Measurements from ENCODE around the gene TMEM198.

Gene TMEM198

GRCh38 chr2:219545943-219546352 lies 2.1 kb downstream of the TMEM198 start:
- no peak for DNase-seq

- no peak for DNase-seq
These were observed 3.8 kb downstream of the TMEM198 start for GRCh38 chr2:219547621-219548020.

DNA sequence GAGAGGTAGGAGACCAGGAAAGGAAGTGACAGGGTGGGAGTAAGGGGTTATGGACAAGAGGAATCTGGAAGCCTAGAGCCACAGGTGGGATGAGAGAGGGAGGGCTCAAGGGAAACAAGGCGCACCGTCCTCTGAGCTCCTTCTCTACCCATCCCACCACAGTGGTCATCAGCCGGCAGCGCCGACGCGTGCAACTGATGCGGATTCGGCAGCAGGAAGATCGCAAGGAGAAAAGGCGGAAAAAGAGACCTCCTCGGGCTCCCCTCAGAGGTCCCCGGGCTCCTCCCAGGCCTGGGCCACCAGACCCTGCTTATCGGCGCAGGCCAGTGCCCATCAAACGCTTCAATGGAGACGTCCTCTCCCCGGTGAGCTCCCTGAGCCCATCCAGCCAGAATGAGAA lies 5.2 kb downstream of the TMEM198 start:
- DNase-seq: no peak

DNA sequence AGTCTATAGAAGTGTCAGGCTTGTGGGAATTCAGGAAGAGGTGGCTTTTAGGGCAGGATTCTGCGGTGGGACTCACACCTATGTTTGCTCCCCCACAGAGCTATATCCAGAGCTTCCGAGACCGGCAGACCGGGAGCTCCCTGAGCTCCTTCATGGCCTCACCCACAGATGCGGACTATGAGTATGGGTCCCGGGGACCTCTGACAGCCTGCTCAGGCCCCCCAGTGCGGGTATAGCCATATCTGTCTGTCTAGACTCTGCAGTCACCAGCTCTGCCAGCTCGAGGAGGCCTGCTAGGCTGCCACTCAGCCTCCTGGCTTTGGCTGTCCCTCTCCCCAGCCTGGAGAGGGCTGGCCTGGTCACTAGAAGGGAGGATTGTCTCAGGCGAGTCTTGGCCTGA lies 5.8 kb downstream of the TMEM198 start:
- DNase-seq: no peak

DNA sequence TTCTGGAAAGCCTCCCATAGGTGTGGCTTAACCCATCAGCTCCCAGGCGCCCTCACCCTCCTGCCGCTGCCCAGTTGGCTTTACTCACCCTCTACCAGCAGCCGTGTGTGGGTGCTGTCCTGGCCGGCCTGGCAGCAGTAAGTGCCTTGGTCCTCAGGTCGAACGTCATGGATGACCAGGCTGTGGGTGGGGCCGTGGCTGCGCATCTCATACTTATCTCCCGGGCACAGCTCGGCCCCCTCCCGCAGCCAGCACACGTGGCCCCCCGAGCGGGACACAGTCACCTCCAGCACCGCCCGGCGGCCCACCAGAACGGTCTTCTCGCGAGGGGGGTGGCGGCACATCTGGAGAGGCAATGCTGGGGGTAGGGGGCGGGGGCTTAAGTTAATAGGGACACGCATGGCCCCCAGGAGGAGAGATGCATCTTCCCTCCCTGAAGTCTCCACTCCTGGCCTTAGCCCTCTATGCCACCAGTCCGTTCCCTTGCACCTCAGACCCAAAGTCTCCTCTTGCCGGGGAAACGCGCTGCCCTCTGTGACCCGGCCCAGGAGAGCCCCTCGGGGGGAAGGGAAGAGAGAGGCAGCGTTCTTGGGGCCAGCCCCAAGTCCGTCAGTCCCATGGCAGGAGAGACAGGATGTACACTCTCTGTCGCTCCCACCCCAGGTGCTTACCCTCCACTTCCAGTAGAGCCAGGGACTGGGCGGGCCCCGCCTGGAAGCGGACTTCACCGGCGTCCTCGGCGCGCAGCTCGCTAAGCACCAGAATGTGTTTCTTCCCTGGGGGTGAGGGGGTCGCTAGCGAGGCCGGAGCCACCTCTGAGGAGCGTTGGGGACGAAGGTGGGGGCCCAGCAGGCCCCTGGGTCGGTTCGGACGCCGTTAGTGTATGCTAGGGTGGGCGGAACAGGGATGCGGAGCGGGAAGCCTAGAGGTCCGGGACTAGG lies 7.9 kb downstream of the TMEM198 start:
- no peak for DNase-seq

GRCh38 chr2:219552382-219553167 lies 8.7 kb downstream of the TMEM198 start:
- peak; percentile 81 for DNase-seq

- no peak for DNase-seq
These were observed 9.3 kb downstream of the TMEM198 start for GRCh38 chr2:219553168-219553417.

GRCh38 chr2:219553463-219553963 lies 9.7 kb downstream of the TMEM198 start:
- no peak for DNase-seq

- DNase-seq: no peak
These were observed 10.5 kb downstream of the TMEM198 start for GRCh38 chr2:219554350-219554749.

- no peak for DNase-seq
These were observed 12.1 kb downstream of the TMEM198 start for GRCh38 chr2:219555956-219556355.

- DNase-seq: no peak
These were observed 12.6 kb downstream of the TMEM198 start for GRCh38 chr2:219556413-219556812.

DNA sequence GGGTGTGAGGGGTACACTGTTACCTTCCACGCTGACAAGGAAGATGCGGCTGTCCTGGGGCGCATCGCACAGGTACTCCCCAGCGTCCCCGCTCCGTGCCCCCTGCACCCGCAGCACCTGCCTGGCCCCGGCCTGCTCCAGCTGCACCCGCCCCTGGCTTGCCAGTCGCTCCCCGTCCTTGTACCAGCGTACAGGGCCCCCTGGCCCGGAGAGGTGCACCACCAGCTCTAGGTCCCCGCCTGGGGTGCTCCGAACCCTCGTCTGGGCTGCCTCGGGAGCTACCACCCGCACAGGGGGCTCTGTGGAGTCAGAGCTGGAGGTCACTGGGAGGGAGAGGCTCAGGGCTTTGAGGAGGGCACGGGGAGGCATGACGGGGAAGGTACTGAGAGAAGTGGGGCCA lies 13.5 kb downstream of the TMEM198 start:
- DNase-seq: no peak

DNA sequence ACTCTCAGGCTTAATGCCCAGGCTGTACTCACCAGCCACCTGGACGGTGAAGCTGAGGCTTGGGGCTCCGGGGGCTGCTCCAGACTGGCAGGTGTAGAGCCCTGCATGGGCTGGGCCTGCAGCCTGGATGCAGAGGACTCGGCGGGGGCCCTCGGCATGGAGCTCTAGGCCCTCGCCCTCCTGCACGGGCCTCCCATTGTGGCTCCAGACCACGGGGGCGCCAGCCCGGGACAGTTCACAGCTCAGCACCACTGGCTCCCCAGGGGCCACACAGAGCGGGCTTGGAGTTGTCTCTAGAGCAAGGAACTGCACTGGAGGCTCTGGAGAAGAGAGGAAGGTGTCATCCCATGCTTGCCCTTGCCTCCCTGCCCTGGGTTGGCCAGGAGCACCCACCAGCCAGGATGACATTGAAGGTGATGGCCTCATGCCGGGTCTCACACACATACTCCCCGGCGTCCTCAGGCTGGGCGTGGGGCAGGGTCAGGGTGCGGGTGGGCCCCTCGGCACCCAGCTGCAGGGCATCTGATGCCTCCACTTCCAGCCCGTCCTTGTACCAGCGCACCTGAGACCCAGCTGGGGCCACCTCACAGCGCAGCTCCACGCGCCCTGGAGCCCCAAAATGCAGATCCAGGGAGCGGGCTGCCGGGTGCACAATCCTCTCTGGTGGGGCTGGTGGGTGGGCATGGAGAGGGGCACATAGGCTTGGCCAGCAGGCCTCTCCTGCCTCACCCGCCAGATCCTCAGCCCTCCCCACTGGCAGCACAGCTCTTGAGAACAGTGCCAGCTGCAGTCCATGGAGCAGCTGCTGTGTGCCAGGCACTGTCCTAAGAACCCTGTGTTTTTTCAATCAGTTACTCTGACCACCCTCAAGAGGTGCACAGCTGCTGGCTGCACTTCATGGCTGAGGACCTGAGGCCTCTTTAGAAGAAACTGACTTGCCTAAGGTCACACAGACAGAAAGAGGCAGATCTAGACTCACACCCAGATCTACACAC lies 14.3 kb downstream of the TMEM198 start:
- no peak for DNase-seq

DNA sequence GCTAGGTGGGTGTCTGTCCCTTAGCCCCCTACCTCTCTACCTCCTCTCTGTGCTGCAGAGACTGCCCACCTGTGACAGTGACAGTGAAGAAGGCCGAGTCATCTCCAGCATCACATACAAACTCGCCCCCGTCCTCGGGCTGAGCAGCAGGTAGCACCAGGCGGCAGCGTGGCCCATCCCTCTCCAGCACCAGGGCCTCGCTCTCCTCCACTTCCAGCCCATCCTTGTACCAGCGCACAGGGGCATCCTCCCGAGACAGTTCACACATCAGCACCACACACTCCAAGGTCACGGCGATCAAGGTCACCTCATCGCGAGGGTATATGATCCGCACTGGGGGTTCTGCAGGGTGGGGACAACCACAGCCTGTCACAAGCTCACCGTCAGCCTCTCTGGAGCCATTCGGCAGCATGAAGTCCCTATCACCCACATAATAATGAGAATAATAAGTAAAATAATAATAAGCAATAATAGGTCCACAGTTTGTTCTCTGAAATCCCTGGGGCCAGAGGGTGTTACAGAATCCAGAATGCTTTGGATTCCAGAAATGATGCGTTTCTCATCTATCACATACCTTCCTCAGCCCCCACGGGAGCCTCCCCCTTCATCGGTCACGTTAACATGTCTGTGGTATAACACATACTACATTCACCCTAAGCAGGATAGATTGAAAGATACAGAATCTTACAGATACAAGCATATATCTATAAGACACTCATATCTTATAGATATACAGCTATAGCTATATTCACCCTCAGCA lies 15.5 kb downstream of the TMEM198 start:
- no peak for DNase-seq

DNA sequence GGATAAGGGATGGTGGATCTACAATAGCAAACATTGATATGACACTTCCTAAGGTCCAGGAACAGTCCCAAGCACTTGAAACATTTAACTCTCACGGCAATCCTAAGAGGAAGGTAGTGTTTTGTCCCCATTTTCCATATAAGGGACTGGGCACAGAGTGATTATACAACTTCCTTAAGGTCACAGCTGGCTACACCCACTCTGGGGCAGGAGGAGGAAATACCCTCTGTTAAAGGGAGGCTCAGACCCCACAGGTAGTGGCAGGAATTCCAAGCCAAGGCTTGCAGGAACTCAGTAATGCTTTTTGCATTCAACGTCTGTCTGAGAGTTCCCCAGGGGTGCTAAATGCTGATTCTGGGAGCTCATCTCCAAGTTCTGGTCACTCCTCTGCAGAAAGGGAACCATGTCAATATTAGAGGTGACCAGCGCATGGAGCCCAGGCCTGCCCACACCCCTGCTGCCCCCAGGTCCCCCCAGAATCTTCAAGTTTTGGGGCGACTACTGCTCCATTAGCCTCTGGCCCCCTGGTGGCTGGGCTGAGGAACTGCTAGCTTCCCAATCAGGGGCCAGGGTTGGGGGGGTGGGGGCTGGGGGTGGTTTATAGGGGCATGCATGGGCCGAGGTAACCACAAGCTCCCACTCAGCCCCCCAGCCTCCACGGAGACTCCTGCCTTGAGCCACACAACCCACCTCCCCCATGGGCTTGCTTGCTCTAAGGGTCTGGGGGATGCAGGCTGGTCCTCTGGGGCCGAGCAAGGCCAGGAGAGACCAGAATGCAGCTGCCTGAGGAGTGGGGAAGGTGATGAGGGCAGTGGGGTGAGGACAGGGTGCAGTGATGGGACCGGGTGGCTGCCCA lies 16.4 kb downstream of the TMEM198 start:
- no peak for DNase-seq

- no peak for DNase-seq
These were observed 17.0 kb downstream of the TMEM198 start for GRCh38 chr2:219560893-219561178.

- no peak for DNase-seq
These were observed 17.6 kb downstream of the TMEM198 start for GRCh38 chr2:219561179-219562048.

DNA sequence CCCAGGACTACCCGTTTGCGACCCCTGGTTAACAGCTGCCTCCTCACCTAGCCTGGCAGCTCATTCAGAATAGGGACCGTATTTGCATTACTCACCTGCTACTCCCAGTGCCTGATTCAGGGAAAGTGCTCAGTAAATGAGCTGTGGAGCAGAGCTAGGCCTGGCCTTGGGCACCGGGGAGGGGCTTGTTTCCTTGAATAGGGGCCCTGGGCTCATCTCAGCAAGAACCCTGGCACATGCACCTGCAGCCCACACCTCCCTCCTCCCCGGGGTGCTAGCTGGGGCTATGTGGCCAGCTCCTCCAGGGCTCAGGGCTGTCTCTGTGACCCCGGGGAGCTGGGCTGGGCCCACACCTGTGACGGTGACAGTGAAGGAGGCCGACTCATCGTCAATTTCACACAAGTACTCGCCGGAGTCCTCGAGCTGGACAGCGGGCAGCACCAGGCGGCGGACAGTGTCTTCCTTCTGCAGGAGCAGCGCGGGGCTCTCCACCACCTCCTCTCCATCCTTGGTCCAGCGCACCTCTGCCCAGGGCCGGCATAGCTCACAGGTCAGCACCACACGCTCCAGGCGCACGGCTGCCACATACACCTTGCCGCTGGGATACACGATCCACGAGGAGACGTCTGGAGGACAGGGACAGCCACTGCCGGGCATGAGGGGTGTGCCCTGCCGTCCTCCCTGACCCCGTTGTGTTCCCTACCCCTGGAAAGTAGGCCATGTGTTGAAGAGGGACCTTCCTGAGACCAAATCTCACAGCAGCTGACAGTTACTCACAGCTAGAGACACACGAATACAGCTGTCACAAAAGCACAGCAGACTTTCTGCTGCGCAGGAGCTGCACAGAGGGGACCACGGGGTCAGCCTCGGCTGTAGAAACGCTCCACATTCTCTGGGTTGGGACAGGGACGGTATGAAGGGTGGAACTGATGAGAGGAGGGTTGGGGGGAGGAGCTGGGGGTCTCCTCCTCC lies 18.5 kb downstream of the TMEM198 start:
- no peak for DNase-seq

All from stimulated activated CD4-positive, alpha-beta T cell treated with anti-CD3 and anti-CD28 coated beads, Interleukin-12 subunit alpha, Interleukin-12 subunit beta, amount 100 ng/mL, for 4 hours (primary cell).